ENCODE results near the gene RDH5. TPM values are rescaled to one million over a fixed set of nuclear protein-coding genes. Genes with fewer than 3 reads are reported as not detected.
A peak's percentile ranks its signal among the peaks of the same experiment; 100 is the strongest.

Gene RDH5
- total and polyA plus RNA-seq, 2 of the 4 experiments (the other 2 are of a cell fraction), result 7.3 to 18.8 TPM

- Histone ChIP-seq H4K91ac (ENCODE audit: insufficient read depth, low read depth, low read length) (no peak overlapping the region), H2AFZ (replicated peaks; ENCODE audit: low read length, poor library complexity) (peak overlapping the region; percentile 5), H3K4me1 (ENCODE audit: control insufficient read depth, insufficient read depth, low read length) (peaks cover 20% of the 10 kb centered on the region), H3K4ac (ENCODE audit: low read depth, low read length) (no peak overlapping the region), H4K8ac (ENCODE audit: low read depth in 2 of 2, low read length in 2 of 2) (no peak overlapping the region), H4K5ac (ENCODE audit: low read depth, low read length) (no peak overlapping the region), H3K9ac (ENCODE audit: low read depth, low read length) (no peak overlapping the region), H2BK120ac (ENCODE audit: low read depth, low read length) (no peak overlapping the region), H3K4me2 (ENCODE audit: low read depth, low read length) (no peak overlapping the region), H4K20me1 (ENCODE audit: insufficient read depth, low read length) (peaks cover 68% of the 10 kb centered on the region), H3K9me3 (ENCODE audit: control insufficient read depth, insufficient read depth, low read length) (no peaks in the 10 kb centered on the region), H3K14ac (replicated peaks; ENCODE audit: low read depth, low read length) (no peak overlapping the region), H2BK15ac (ENCODE audit: low read depth, low read length) (no peak overlapping the region), H3K27me3 (ENCODE audit: control insufficient read depth, insufficient read depth, low read length) (no peaks in the 10 kb centered on the region), H3K23ac (ENCODE audit: low read depth, low read length) (no peak overlapping the region), H2BK5ac (ENCODE audit: low read depth, low read length, poor library complexity, severe bottlenecking) (no peak overlapping the region), H3K4me3 (ENCODE audit: insufficient read depth, low read depth, low read length) (no peak overlapping the region), H2BK20ac (ENCODE audit: low read depth, low read length) (no peak overlapping the region), H3K79me1 (ENCODE audit: low read depth in 1 of 2, low read length in 2 of 2) (peaks cover 10 to 58% of the 10 kb centered on the region in 2 experiments), H2AK5ac (ENCODE audit: low read depth, low read length) (no peak overlapping the region), H3K27ac (ENCODE audit: insufficient read depth, low read length) (no peak overlapping the region), H3K36me3 (ENCODE audit: control insufficient read depth, insufficient read depth, low read length) (peaks cover 45% of the 10 kb centered on the region), H3K56ac (ENCODE audit: extremely low read depth, insufficient read depth, low read length) (no peak overlapping the region), H2AK9ac (replicated peaks; ENCODE audit: low read depth, low read length, poor library complexity) (peak overlapping the region; percentile 55), H3K18ac (ENCODE audit: low read depth, low read length) (no peak overlapping the region), H3K9me1 (ENCODE audit: insufficient read depth, low read length) (peaks cover 12% of the 10 kb centered on the region; the same call in 1 of the 2 replicates)
- ChIA-PET POLR2A (ENCODE audit: unreplicated experiment) (no interaction called here), CTCF (interaction anchor here (1.0 kb wide), 1 partner anchor 60 kb away, joined by 3 read pairs; no protein-coding TSS in a partner anchor)
- no CpG with 5 or more reads among the region's 11 CpGs for WGBS, 2 experiments (ENCODE audit: extremely low coverage in 2 of 2, insufficient read length in 1 of 2)
- in situ Hi-C loops (cut with MboI; ENCODE audit: low sequenced_read_pairs) (no loop called here), intact Hi-C loops (cut with micrococcal nuclease) (no loop called here), dilution Hi-C loops (cut with HindIII; ENCODE audit: low sequenced_read_pairs, unreplicated experiment) (no loop called here)
- BruUV-seq (replicated peaks), result no TSS peak
- ATAC-seq (ENCODE audit: low read depth), result no peak
- TF ChIP-seq ELK1 (IDR thresholded peaks at IDR 0.05; ENCODE audit: borderline replicate concordance, low read depth, low read length), result no peak
- TF ChIP-seq MAZ (IDR thresholded peaks at IDR 0.05; ENCODE audit: borderline replicate concordance, low read depth, low read length), result no peak
- TF ChIP-seq RAD21 (IDR thresholded peaks at IDR 0.05; ENCODE audit: low read length), result peak; percentile 64
- no peak for TF ChIP-seq BHLHE40 (IDR thresholded peaks at IDR 0.05; ENCODE audit: low read depth, low read length)
- TF ChIP-seq SMC3 (IDR thresholded peaks at IDR 0.05; ENCODE audit: low read depth, low read length), result 0 out of 2 replicates have a peak, but pooled peaks have one; percentile 35
- TF ChIP-seq, protein P1, sequence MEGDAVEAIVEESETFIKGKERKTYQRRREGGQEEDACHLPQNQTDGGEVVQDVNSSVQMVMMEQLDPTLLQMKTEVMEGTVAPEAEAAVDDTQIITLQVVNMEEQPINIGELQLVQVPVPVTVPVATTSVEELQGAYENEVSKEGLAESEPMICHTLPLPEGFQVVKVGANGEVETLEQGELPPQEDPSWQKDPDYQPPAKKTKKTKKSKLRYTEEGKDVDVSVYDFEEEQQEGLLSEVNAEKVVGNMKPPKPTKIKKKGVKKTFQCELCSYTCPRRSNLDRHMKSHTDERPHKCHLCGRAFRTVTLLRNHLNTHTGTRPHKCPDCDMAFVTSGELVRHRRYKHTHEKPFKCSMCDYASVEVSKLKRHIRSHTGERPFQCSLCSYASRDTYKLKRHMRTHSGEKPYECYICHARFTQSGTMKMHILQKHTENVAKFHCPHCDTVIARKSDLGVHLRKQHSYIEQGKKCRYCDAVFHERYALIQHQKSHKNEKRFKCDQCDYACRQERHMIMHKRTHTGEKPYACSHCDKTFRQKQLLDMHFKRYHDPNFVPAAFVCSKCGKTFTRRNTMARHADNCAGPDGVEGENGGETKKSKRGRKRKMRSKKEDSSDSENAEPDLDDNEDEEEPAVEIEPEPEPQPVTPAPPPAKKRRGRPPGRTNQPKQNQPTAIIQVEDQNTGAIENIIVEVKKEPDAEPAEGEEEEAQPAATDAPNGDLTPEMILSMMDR (conservative IDR thresholded peaks at IDR 0.05; ENCODE audit: low read depth, low read length), result peak; percentile 61
- no peak for TF ChIP-seq RFX5 (IDR thresholded peaks at IDR 0.05; ENCODE audit: low read depth, low read length)
- DNase-seq, result peak; percentile 69
Measured at GRCh38 chr12:55724226-55724939, 4.2 kb downstream of the RDH5 start.
